HCT116 (cell line): Measurements from ENCODE around the gene OR10A6.

Experiments used
- ATF3 ChIP-seq: IDR thresholded peaks from 2 replicates; pipeline ENCODE4 v1.6.1; 2012
- CTCF ChIP-seq, 3 experiments: fragments of 200-600 bp in 1 of 3; sonication (generic) in 1 of 3; IDR thresholded peaks in 2 of 3; conservative IDR thresholded peaks in 1 of 3; 2 replicates each; pipeline ENCODE4 v1.5.1; 2012 to 2017; ENCODE audit warnings: low read depth in 2 of 3, low read length in 2 of 3, antibody characterized with exemption in 1 of 3, borderline replicate concordance in 1 of 3, control low read depth in 1 of 3, mild to moderate bottlenecking in 1 of 3, mixed read lengths in 1 of 3, mixed run types in 1 of 3, moderate library complexity in 1 of 3; ENCODE audit not compliant: insufficient read depth in 1 of 3
- EZH2 ChIP-seq: fragments of 200-600 bp; sonication (generic); IDR thresholded peaks from 2 replicates; pipeline ENCODE4 v1.6.1; 2017; ENCODE audit warnings: antibody characterized with exemption, mixed run types
- EZH2phosphoT487 ChIP-seq: fragments of 200-600 bp; IDR thresholded peaks from 2 replicates; pipeline ENCODE4 v1.6.1; 2018; ENCODE audit warnings: antibody characterized with exemption, borderline replicate concordance
- POLR2A ChIP-seq: IDR thresholded peaks from 2 replicates; pipeline ENCODE4 v1.7.0; 2011; ENCODE audit warnings: borderline replicate concordance; ENCODE audit not compliant: insufficient read depth, insufficient read length; ENCODE audit errors: extremely low read depth
- POLR2AphosphoS5 ChIP-seq: IDR thresholded peaks from 2 replicates; pipeline ENCODE4 v1.6.1; 2011; ENCODE audit warnings: mild to moderate bottlenecking, low read depth, low read length, moderate library complexity
- RAD21 ChIP-seq: IDR thresholded peaks from 2 replicates; pipeline ENCODE4 v1.6.1; 2012; ENCODE audit warnings: low read depth, mild to moderate bottlenecking
- ZFX ChIP-seq: fragments of 450-650 bp; IDR thresholded peaks from 2 replicates; pipeline ENCODE4 v1.6.1; 2017
- TF ChIP-seq, protein P1 (sequence below): IDR thresholded peaks from 2 replicates; pipeline ENCODE4 v1.6.1; 2012

DNA sequence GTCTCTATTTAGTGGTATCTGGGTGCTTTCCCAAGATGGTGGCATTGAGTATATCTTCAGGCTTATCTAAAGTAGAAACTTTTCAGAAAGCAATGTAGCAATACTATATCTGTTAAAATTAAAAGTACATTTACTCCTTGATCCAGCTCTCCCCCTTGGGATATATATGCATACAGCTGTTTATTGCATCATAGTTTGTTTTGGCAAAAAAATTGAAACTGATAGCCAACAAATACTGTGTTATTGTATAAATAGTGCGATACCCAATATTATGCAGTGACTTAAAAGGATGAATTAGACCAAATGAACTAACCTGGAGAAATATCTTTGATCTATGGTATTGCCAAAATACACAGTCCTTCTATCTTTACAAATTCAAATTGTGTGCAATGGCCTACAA lies 18.9 kb upstream of the OR10A6 start:
- TF ChIP-seq CTCF (IDR thresholded peaks at IDR 0.05 in 2 of 3, conservative IDR thresholded peaks at IDR 0.05 in 1 of 3; ENCODE audit: borderline replicate concordance in 1 of 3, insufficient read depth in 1 of 3, low read depth in 2 of 3, low read length in 2 of 3) (no peak), ZFX (no peak), POLR2A (no peak), EZH2phosphoT487 (no peak), RAD21 (no peak), ATF3 (no peak), EZH2 (no peak), POLR2AphosphoS5 (no peak)
- TF ChIP-seq, protein P1, sequence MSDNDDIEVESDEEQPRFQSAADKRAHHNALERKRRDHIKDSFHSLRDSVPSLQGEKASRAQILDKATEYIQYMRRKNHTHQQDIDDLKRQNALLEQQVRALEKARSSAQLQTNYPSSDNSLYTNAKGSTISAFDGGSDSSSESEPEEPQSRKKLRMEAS: no peak
